ENCODE measurements around the gene ASIP.

ASIP gene

DNA sequence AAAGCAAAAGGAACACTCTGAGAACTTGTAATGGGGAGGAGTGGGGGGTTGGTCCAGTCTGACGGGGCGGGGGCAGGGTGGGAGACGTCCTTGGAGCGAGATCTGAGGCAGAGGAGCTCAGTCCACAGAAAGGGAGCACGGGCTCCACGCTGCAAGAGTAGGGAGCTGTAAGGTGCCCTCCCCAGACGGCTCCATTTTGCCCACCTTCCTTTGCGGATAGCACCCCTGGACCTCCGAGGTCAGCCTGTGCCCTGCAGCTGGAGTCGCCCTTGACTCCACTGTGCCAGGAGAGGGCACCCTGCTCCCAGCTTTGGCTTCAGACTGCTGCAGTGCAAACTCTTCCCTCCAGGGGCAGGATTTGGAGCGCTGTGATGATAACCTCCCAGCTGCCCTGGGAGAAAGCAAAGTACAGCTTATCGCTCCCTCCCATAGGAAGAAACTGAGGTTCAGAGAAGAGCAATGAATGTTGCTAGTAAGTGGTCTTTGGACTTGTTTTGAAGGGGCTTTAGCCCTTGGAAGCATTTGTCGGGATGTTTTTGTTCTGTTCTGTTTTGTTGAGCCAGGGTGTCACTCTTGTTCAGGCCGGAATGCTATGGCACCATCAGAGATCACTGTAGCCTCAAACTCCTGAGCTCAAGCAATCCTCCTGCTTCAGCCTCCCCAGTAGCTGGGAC lies 71.5 kb downstream of the ASIP start:
- DNase-seq: peak; percentile 77

DNA sequence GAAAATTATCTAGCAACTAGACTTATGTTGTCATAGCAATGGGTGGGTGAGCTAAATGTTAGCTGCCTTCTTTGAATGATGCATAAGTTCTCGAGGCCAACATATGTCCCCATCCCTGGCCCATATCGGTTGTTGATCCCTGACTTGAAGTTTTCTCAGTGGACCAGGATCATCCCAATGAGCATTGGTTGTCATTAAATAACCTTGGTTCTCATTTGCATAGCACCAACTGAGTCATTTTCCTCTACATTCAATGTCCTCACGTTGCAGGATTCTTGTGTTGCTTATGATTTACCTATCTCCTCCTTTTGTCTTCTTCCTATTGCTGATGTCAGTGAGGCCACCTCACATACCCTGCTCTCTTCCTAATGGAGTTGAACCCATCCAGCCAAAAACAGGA lies 74.0 kb downstream of the ASIP start:
- DNase-seq: no peak

DNA sequence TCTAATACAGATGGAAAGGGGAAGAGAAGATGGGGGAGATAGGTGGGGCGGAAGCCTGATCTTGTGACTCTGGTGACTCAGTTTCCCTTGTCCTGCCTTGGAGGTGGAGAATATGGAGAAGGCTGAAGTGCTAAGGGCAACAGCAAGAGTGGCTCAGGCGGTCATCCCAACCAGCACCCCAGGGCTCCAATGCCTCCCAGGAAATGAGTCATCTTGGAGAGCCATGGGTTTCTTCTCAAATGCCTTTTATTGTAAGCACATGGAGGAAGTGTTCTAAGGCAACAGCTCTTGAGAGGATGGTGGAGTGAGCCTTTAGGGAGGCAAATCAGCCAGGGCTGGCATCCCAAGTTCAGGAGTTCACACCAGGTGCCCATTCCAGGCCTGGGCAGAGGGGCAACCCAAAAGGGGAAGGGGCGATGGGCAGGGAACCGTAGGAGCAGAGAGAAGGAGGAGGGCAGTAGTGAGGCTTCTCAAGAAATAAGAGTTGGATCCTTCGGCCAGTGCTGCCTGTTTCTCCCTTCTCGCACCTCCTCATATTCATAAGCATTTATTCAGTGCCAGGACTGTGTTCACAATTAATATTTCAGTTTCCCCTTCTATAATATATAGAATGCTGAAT lies 75.1 kb downstream of the ASIP start:
- DNase-seq: no peak
